Endothelial cell (in vitro differentiated cells): ENCODE measurements around the gene STPG4. TPM values are rescaled to one million over a fixed set of nuclear protein-coding genes. Genes with fewer than 3 reads are reported as not detected.
A peak's percentile ranks its signal among the peaks of the same experiment; 100 is the strongest.

ENCODE experiments used
- DNase-seq: peaks from one replicate; pipeline ENCODE4 v3.0.0; 2021; ENCODE audit warnings: low spot score
- H3K27ac Mint-ChIP-seq: one replicate; pipeline ENCODE4 v1.8.0; 2021; ENCODE audit warnings: mixed read lengths, inconsistent platforms; ENCODE audit not compliant: unreplicated experiment
- H3K27me3 Mint-ChIP-seq: one replicate; pipeline ENCODE4 v1.8.0; 2021; ENCODE audit warnings: mild to moderate bottlenecking, moderate library complexity, mixed read lengths, inconsistent platforms; ENCODE audit not compliant: unreplicated experiment
- H3K36me3 Mint-ChIP-seq: one replicate; pipeline ENCODE4 v1.8.0; 2021; ENCODE audit warnings: mild to moderate bottlenecking, low read depth, mixed read lengths, inconsistent platforms; ENCODE audit not compliant: unreplicated experiment
- H3K4me1 Mint-ChIP-seq: one replicate; pipeline ENCODE4 v1.8.0; 2021; ENCODE audit warnings: mild to moderate bottlenecking, mixed read lengths, inconsistent platforms; ENCODE audit not compliant: unreplicated experiment
- H3K4me3 Mint-ChIP-seq: one replicate; pipeline ENCODE4 v1.8.0; 2021; ENCODE audit warnings: mild to moderate bottlenecking, mixed read lengths, inconsistent platforms; ENCODE audit not compliant: unreplicated experiment
- H3K9me3 Mint-ChIP-seq: one replicate; pipeline ENCODE4 v1.8.0; 2021; ENCODE audit warnings: mixed read lengths, inconsistent platforms; ENCODE audit not compliant: unreplicated experiment
- total RNA-seq: library from RNA; stranded (reverse); fragmentation: NEBNext Ultra II Directional; extraction: Animal tissue kit (Norgen Biotek cat#: 25700); gene quantifications from one replicate; pipeline ENCODE4 v1.2.1, GENCODE V29; 2021; ENCODE audit not compliant: unreplicated experiment
- TF ChIP-seq, protein P1 (sequence below): fragments of 200-600 bp; sonication (generic); IDR thresholded peaks from one replicate; pipeline ENCODE4 v1.5.0; 2021; ENCODE audit warnings: antibody characterized with exemption; ENCODE audit not compliant: unreplicated experiment

STPG4 gene
- total RNA-seq, 1 donor from 2014 or later = not detected

DNA sequence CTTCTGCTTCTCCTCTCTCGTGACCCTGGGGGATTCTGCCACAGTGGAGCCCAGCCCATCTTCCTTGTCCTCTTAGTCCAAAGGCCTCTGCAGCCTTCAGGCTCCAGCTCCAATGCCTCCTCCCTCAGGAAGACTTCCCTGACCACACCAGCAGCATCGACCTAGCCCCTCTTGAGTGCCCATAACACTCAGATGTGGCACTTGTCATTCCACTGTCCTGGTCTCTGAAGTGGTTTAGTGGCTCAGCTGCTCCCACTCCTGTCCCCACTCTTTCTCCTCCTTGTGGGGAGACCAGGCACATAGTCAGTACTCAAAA, 97.5 kb downstream of the STPG4 start:
- peaks cover 18% of the 10 kb centered on the region for H3K4me1 Mint-ChIP-seq

DNA sequence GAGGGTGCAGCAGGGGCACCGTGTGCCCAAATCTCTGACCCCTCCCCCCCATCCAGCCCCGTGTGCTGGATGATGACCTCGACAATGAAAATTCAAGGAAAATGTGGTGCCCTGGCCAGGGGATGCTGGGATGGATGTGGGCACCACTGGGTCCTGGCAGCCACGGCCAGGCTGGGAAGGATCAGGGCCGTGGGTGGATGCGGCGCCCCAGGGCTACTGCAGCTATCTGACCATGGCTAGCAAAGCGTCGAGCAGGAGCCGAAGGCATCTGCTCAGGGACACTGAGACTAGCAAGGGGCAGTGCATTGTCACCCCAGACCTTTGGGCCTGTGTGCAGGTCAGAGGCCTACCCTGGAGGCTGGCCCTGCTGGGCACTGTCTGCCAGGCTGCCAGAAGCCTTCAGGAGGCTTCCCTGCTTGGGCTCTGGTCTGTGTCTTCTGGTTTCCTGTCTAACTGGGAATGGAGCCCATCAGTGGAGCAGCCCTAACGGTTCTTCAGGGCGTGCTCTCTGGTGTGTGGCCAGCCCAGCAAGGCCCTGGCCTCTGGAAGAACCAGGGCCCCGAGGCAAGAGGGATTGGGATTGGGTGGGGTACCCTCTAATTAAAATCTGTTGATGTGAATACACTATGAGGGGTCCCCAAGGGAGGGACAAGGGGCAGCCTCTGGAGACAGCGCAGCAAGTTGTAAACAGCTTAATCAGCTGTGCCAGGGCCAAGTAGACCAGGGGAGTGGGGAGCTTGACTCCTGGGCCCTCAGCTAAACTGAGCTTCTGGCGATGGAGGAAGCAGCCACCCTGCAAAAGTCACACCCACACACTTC, 98.0 kb downstream of the STPG4 start:
- Mint-ChIP-seq H3K4me3 (no peak overlapping the region), H3K27ac (no peak overlapping the region), H3K4me1 (peaks cover 18% of the 10 kb centered on the region), H3K27me3 (peaks cover 13% of the 10 kb centered on the region), H3K36me3 (peaks cover 4% of the 10 kb centered on the region), H3K9me3 (no peaks in the 10 kb centered on the region)
- no peak for DNase-seq
- TF ChIP-seq, protein P1, sequence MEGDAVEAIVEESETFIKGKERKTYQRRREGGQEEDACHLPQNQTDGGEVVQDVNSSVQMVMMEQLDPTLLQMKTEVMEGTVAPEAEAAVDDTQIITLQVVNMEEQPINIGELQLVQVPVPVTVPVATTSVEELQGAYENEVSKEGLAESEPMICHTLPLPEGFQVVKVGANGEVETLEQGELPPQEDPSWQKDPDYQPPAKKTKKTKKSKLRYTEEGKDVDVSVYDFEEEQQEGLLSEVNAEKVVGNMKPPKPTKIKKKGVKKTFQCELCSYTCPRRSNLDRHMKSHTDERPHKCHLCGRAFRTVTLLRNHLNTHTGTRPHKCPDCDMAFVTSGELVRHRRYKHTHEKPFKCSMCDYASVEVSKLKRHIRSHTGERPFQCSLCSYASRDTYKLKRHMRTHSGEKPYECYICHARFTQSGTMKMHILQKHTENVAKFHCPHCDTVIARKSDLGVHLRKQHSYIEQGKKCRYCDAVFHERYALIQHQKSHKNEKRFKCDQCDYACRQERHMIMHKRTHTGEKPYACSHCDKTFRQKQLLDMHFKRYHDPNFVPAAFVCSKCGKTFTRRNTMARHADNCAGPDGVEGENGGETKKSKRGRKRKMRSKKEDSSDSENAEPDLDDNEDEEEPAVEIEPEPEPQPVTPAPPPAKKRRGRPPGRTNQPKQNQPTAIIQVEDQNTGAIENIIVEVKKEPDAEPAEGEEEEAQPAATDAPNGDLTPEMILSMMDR = no peak

More for the DNA sequence above, 97.5 kb downstream of the STPG4 start:
- Mint-ChIP-seq H3K27ac (peak overlapping the region; percentile 2), H3K9me3 (no peaks in the 10 kb centered on the region), H3K4me3 (no peak overlapping the region), H3K36me3 (no peaks in the 10 kb centered on the region), H3K27me3 (peaks cover 13% of the 10 kb centered on the region)
- TF ChIP-seq, protein P1 = no peak
- no peak for DNase-seq

DNA sequence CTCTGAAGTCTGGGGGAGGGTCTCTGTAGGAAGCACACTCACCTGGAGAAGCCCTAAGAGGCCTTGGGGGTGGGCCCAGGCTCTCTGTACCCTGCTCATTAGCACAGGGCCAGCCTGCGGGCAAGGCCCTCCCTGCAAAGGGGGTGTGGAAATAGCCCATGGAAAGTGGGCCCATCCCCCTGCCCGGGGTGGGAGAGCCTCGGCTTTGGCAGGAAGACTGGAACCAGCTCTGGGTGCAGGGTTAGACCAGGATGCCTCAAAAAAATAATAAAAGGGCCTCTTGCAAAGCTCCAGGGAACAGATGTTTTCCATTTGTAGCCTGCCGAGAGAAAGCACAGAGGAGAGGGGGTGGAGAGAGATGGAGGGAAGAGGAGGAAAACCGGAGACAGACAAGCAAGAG, 98.7 kb downstream of the STPG4 start:
- H3K9me3 Mint-ChIP-seq = no peaks in the 10 kb centered on the region
- H3K4me3 Mint-ChIP-seq = no peak overlapping the region
- H3K4me1 Mint-ChIP-seq = peaks cover 18% of the 10 kb centered on the region
- TF ChIP-seq, protein P1 = no peak
- no peak for DNase-seq
- H3K27me3 Mint-ChIP-seq = peaks cover 11% of the 10 kb centered on the region
- peaks cover 6% of the 10 kb centered on the region for H3K36me3 Mint-ChIP-seq
- H3K27ac Mint-ChIP-seq = no peak overlapping the region

DNA sequence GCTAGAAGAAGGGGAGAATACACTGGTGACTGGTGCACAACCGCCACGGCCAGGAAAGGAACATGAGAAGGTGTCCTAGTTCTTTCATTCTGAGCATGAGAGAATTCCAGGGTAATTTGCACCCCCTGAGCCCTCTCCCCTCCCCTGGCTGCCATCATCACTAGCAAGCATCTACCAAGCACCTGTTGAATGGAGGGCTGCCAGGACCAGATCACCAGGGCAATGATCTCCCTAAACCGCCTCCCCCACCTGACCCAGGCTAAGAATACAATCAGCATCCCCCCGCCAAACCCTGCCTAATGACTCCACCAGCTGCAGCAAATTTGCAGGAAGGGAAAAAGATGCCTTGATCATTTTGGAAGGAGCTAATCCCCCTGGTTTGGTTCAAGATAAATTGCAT, 100.2 kb downstream of the STPG4 start:
- Mint-ChIP-seq H3K27me3 (peaks cover 6% of the 10 kb centered on the region), H3K4me1 (peaks cover 18% of the 10 kb centered on the region), H3K9me3 (no peaks in the 10 kb centered on the region), H3K27ac (no peak overlapping the region), H3K4me3 (no peak overlapping the region), H3K36me3 (peaks cover 6% of the 10 kb centered on the region)
- TF ChIP-seq, protein P1 = no peak
- no peak for DNase-seq

DNA sequence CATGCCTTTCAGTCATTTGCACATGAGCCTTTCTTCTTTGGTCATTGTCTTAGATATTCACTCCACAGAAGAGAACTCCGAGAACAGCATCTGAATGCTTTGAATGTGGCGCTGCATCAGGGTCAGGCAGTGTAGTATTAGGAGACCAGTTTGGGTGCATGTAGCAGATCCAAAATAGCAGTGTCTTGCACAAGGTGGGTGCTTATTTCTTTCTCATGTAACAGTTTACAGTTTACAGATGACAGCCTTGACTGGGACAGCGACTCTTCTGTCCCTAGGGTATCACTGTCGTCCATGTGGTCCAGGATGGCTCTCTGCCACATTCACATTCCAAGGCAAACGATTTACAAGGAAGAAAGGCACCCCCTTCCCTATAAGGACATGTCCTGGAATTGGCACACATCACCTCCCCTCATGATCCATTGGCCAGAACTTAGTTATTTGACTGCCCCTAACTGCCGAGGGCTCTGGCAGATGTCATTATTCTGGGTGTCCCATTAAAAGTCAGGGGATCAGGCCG, 101.0 kb downstream of the STPG4 start:
- peaks cover 6% of the 10 kb centered on the region for H3K36me3 Mint-ChIP-seq
- H3K27ac Mint-ChIP-seq = no peak overlapping the region
- TF ChIP-seq, protein P1 = no peak
- DNase-seq = no peak
- H3K27me3 Mint-ChIP-seq = peaks cover 2% of the 10 kb centered on the region
- peaks cover 16% of the 10 kb centered on the region for H3K4me1 Mint-ChIP-seq
- H3K4me3 Mint-ChIP-seq = no peak overlapping the region
- no peaks in the 10 kb centered on the region for H3K9me3 Mint-ChIP-seq
